H1 (cell line): ENCODE results near the gene AFF1. TPM values are rescaled to one million over a fixed set of nuclear protein-coding genes. Genes with fewer than 3 reads are reported as not detected.

Experiments
- CTCF ChIA-PET: fragments of 300-600 bp; sonication (Branson Sonifier 250); formaldehyde crosslinking; loops from one replicate; lab custom pipeline; 2021; ENCODE audit not compliant: partially characterized antibody; lab: Charles Lee
- POLR2A ChIA-PET: fragments of 300-600 bp; sonication (Branson Sonifier 250); formaldehyde crosslinking; loops from one replicate; lab custom pipeline; 2021; ENCODE audit warnings: inconsistent platforms; ENCODE audit not compliant: partially characterized antibody; lab: Charles Lee
- DNase-seq, 2 experiments: peaks; one replicate each; pipeline versions ENCODE4 v3.0.0 to v3.0.0-alpha.2; 2010 to 2022; ENCODE audit warnings: low spot score in 2 of 2, low read depth in 1 of 2, mixed read lengths in 1 of 2
- FAIRE-seq: peaks from 2 replicates; lab custom pipeline; 2011; peaks lifted over from hg19 to GRCh38; lab: Jason Lieb, UNC
- H2AFZ ChIP-seq: 2 replicates; pipeline ENCODE4 v1.8.1; 2012; ENCODE audit warnings: low read length, inconsistent platforms
- H2AK5ac ChIP-seq: 2 replicates; pipeline ENCODE4 v1.6.1; 2013; ENCODE audit warnings: low read depth, low read length
- H2BK120ac ChIP-seq: replicated peaks from 2 replicates; pipeline ENCODE3; 2013; ENCODE audit warnings: low read depth, low read length, inconsistent platforms
- H2BK12ac ChIP-seq: 2 replicates; pipeline ENCODE4 v1.6.1; 2013; ENCODE audit warnings: low read depth, low read length
- H2BK15ac ChIP-seq: 2 replicates; pipeline ENCODE4 v1.6.1; 2013; ENCODE audit warnings: low read length
- H2BK20ac ChIP-seq: 2 replicates; pipeline ENCODE4 v1.6.1; 2013; ENCODE audit warnings: low read length
- H2BK5ac ChIP-seq: 2 replicates; pipeline ENCODE4 v1.6.1; 2013; ENCODE audit warnings: low read depth, low read length
- H3K14ac ChIP-seq: 2 replicates; pipeline ENCODE4 v1.6.1; 2013; ENCODE audit warnings: inconsistent platforms; ENCODE audit not compliant: insufficient read length
- H3K18ac ChIP-seq: 2 replicates; pipeline ENCODE4 v1.6.1; 2013; ENCODE audit warnings: low read length; ENCODE audit errors: extremely low read depth
- H3K23ac ChIP-seq: 2 replicates; pipeline ENCODE4 v1.6.1; 2013; ENCODE audit warnings: inconsistent platforms; ENCODE audit not compliant: insufficient read length
- H3K23me2 ChIP-seq: 2 replicates; pipeline ENCODE4 v1.6.1; 2013; ENCODE audit warnings: low read depth, low read length
- H3K27ac ChIP-seq: 2 replicates; pipeline ENCODE4 v1.6.1; 2011; ENCODE audit warnings: low read depth, low read length, inconsistent platforms
- H3K27me3 ChIP-seq, 4 experiments: replicated peaks in 1 of 4; 1 replicate in 1 of 4; 2 replicates in 3 of 4; pipeline versions ENCODE4 v1.6.1 to v1.8.1; 2011 to 2013; ENCODE audit warnings: low read length in 3 of 4, mild to moderate bottlenecking in 3 of 4, inconsistent platforms in 2 of 4, mixed read lengths in 2 of 4, moderate library complexity in 1 of 4; ENCODE audit not compliant: control insufficient read depth in 3 of 4, insufficient read depth in 3 of 4; ENCODE audit errors: extremely low read depth in 1 of 4
- H3K36me3 ChIP-seq, 4 experiments: 2 replicates each; pipeline versions ENCODE4 v1.6.1 to v1.8.1; 2011 to 2013; ENCODE audit warnings: mild to moderate bottlenecking in 4 of 4, low read length in 3 of 4, moderate library complexity in 2 of 4, control low read depth in 1 of 4, inconsistent platforms in 1 of 4; ENCODE audit not compliant: insufficient read depth in 4 of 4, control insufficient read depth in 2 of 4
- H3K4ac ChIP-seq: replicated peaks from 2 replicates; pipeline ENCODE3; 2013; ENCODE audit warnings: low read length, low read depth, mixed read lengths, inconsistent platforms; ENCODE audit not compliant: insufficient read length
- H3K4me1 ChIP-seq, 4 experiments: replicated peaks in 1 of 4; 1 replicate in 1 of 4; 2 replicates in 3 of 4; pipeline versions ENCODE4 v1.6.1 to v1.8.1; 2011 to 2013; ENCODE audit warnings: low read length in 3 of 4, inconsistent platforms in 2 of 4, mixed read lengths in 1 of 4; ENCODE audit not compliant: insufficient read depth in 4 of 4, control insufficient read depth in 3 of 4
- H3K4me2 ChIP-seq, 2 experiments: 2 replicates each; pipeline versions ENCODE4 v1.6.1 to v1.8.1; 2011 to 2013; ENCODE audit warnings: low read depth in 2 of 2, low read length in 2 of 2, control low read depth in 1 of 2, inconsistent platforms in 1 of 2, mild to moderate bottlenecking in 1 of 2; ENCODE audit not compliant: insufficient read depth in 1 of 2
- H3K4me3 ChIP-seq, 4 experiments: fragments of 200-600, 300-600 bp in 1 of 4; sonication (generic), shearing (Covaris generic), sonication (Bioruptor Twin) in 1 of 4; 2 replicates each; pipeline versions ENCODE4 v1.5.1 to v1.8.1; 2011 to 2016; ENCODE audit warnings: low read length in 4 of 4, low read depth in 3 of 4, control low read depth in 2 of 4, inconsistent platforms in 2 of 4, mild to moderate bottlenecking in 2 of 4, mixed read lengths in 1 of 4, moderate library complexity in 1 of 4; ENCODE audit not compliant: insufficient read depth in 2 of 4; ENCODE audit errors: extremely low read depth in 1 of 4
- H3K56ac ChIP-seq: replicated peaks from 2 replicates; pipeline ENCODE3; 2013; ENCODE audit warnings: low read depth, mild to moderate bottlenecking, mixed read lengths, low read length, inconsistent platforms; ENCODE audit not compliant: insufficient read length
- H3K79me1 ChIP-seq: 2 replicates; pipeline ENCODE4 v1.6.1; 2013; ENCODE audit warnings: low read depth, low read length, control low read depth
- H3K79me2 ChIP-seq, 2 experiments: 2 replicates each; pipeline versions ENCODE4 v1.6.1 to v1.8.1; 2012 to 2013; ENCODE audit warnings: low read length in 2 of 2, mild to moderate bottlenecking in 2 of 2, inconsistent platforms in 1 of 2; ENCODE audit not compliant: insufficient read depth in 2 of 2, control insufficient read depth in 1 of 2
- H3K9ac ChIP-seq, 4 experiments: replicated peaks in 1 of 4; 1 replicate in 1 of 4; 2 replicates in 3 of 4; pipeline versions ENCODE4 v1.6.1 to v1.8.1; 2011 to 2013; ENCODE audit warnings: low read depth in 3 of 4, low read length in 3 of 4, control low read depth in 2 of 4, mild to moderate bottlenecking in 2 of 4, moderate library complexity in 2 of 4, inconsistent platforms in 1 of 4; ENCODE audit errors: extremely low read depth in 1 of 4
- H3K9me3 ChIP-seq, 2 experiments: 2 replicates each; pipeline versions ENCODE4 v1.6.1 to v1.8.1; 2012 to 2013; ENCODE audit warnings: mild to moderate bottlenecking in 2 of 2, moderate library complexity in 2 of 2, control low read depth in 1 of 2, inconsistent platforms in 1 of 2, low read depth in 1 of 2, low read length in 1 of 2, mixed read lengths in 1 of 2; ENCODE audit not compliant: insufficient read depth in 2 of 2
- H4K20me1 ChIP-seq, 2 experiments: replicated peaks in 1 of 2; 2 replicates each; pipeline versions ENCODE3 to v1.8.1; 2011 to 2013; ENCODE audit warnings: inconsistent platforms in 2 of 2, low read length in 2 of 2, mild to moderate bottlenecking in 1 of 2; ENCODE audit not compliant: insufficient read depth in 2 of 2, control insufficient read depth in 1 of 2
- H4K5ac ChIP-seq: 2 replicates; pipeline ENCODE4 v1.6.1; 2013; ENCODE audit warnings: low read length, low read depth, mixed read lengths, inconsistent platforms; ENCODE audit not compliant: insufficient read length
- H4K8ac ChIP-seq: 2 replicates; pipeline ENCODE4 v1.8.0; 2013; ENCODE audit warnings: mild to moderate bottlenecking, moderate library complexity, low read length, inconsistent platforms; ENCODE audit not compliant: insufficient read depth; ENCODE audit errors: extremely low read depth
- H4K91ac ChIP-seq: replicated peaks from 2 replicates; pipeline ENCODE3; 2013; ENCODE audit warnings: low read length, mixed read lengths, inconsistent platforms; ENCODE audit not compliant: insufficient read length
- WGBS, 2 experiments: shearing (Covaris generic) in 1 of 2; methylation state at CpG; one replicate each; pipeline versions ENCODE4 v1.1.6 to v1.1.7; 2013 to 2015; ENCODE audit warnings: low lambda C conversion rate in 2 of 2, mixed read lengths in 2 of 2, inconsistent platforms in 1 of 2, low coverage in 1 of 2, missing lambda C conversion rate in 1 of 2; ENCODE audit not compliant: insufficient replicate concordance in 2 of 2, insufficient coverage in 1 of 2, insufficient read length in 1 of 2; ENCODE audit errors: extremely low coverage in 1 of 2, missing lambda C conversion rate in 1 of 2; 5-methylcytosine and 5-hydroxymethylcytosine counted together
- polyA plus RNA-seq, 7 experiments: library from polyadenylated mRNA; depleted of rRNA in 3 of 7; stranded (reverse) in 5 of 7; unstranded in 2 of 7; fragments of >200 nt in 5 of 7; fragments of 200-250 nt in 2 of 7; gene quantifications; 1 replicate in 5 of 7; 2 replicates in 1 of 7; 4 replicates in 1 of 7; pipeline versions ENCODE4 v1.2.1 to v1.2.3, GENCODE V29; 2011 to 2013; ENCODE audit warnings: missing spikeins in 2 of 7, mixed read lengths in 2 of 7
- total RNA-seq: library from RNA; stranded (reverse); fragmentation: NEBNext Ultra II Directional; extraction: Animal tissue kit (Norgen Biotek cat#: 25700); gene quantifications from 2 replicates; pipeline ENCODE4 v1.2.1, GENCODE V29; 2021

Gene AFF1
- total and polyA plus RNA-seq, 2 of the 8 experiments (the other 6 are each of a cell fraction or from before 2014, with no cell fraction given): 14.8 to 85.5 TPM

- Histone ChIP-seq H2AFZ (no peak overlapping the region), H4K20me1 (peaks cover 7 to 8% of the 10 kb centered on the region in 2 experiments), H3K4me2 (no peak overlapping the region), H4K8ac (no peak overlapping the region), H2BK15ac (no peak overlapping the region), H3K27me3 (no peaks in the 10 kb centered on the region), H4K91ac (no peak overlapping the region), H3K79me1 (peaks cover 5% of the 10 kb centered on the region; the same call in 1 of the 2 replicates), H2BK120ac (no peak overlapping the region), H3K23me2 (no peaks in the 10 kb centered on the region), H3K27ac (no peak overlapping the region), H2BK5ac (no peak overlapping the region), H2AK5ac (no peak overlapping the region), H3K23ac (no peak overlapping the region), H3K4me1 (peaks cover 0 to 18% (median 2%) of the 10 kb centered on the region in 4 experiments; a peak in 4 of 7 replicates), H2BK20ac (no peak overlapping the region), H3K36me3 (peaks cover 0 to 3% (median 1%) of the 10 kb centered on the region in 4 experiments; a peak in 1 of 8 replicates), H2BK12ac (no peak overlapping the region), H3K9me3 (no peaks in the 10 kb centered on the region), H3K14ac (no peak overlapping the region), H3K79me2 (peaks cover 0 to 64% of the 10 kb centered on the region in 2 experiments; a peak in 2 of 4 replicates), H3K56ac (no peak overlapping the region), H3K18ac (no peak overlapping the region), H4K5ac (no peak overlapping the region), H3K4ac (no peak overlapping the region), H3K4me3 (no peak overlapping the region), H3K9ac (no peak overlapping the region)
- ChIA-PET POLR2A (no interaction called here), CTCF (interaction anchor here (1.0 to 1.7 kb wide), 4 partner anchors 9 to 170 kb away, joined by 3 to 4 read pairs (median 3); no protein-coding TSS in a partner anchor)
- 89% methylated on average over 3 of the region's 3 CpGs; no CpG with 5 or more reads in 1 of the 2 experiments for WGBS, 2 experiments
- FAIRE-seq: no peak
- DNase-seq: no peak
Measured at GRCh38 chr4:87071401-87071800, 136.6 kb downstream of the AFF1 start.
